Hematopoietic multipotent progenitor cell treated with erythropoietin and hydrocortisone succinate and interleukin-3 and kit ligand, for 8 days (in vitro differentiated cells): Measurements from ENCODE around the gene MRPL23.

ENCODE experiments used
- DNase-seq: peaks from one replicate; pipeline ENCODE4 v3.0.0-alpha.2; 2015

MRPL23 gene

GRCh38 chr11:1998290-1998689 is 51.2 kb downstream of the MRPL23 start:
- no peak for DNase-seq

DNA sequence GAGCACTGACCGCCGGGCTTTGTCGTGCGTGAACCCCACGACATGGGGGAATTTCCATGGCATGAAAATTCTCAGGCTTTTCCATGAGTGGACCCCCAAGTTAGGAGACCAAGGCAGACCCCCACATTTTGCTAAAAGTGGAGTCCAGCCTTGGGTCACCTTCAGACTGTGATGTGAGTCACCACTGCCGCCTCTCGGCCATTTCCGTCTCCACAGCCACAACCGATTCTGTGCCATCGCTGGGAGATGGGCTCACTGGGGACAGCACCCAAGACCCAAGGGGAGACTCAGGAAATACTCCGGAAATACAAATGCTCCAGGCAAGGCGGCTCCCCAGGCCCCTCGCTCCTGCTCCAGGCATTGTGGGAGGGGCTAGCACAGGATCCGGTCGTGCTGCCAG is 51.7 kb downstream of the MRPL23 start:
- DNase-seq = no peak

DNA sequence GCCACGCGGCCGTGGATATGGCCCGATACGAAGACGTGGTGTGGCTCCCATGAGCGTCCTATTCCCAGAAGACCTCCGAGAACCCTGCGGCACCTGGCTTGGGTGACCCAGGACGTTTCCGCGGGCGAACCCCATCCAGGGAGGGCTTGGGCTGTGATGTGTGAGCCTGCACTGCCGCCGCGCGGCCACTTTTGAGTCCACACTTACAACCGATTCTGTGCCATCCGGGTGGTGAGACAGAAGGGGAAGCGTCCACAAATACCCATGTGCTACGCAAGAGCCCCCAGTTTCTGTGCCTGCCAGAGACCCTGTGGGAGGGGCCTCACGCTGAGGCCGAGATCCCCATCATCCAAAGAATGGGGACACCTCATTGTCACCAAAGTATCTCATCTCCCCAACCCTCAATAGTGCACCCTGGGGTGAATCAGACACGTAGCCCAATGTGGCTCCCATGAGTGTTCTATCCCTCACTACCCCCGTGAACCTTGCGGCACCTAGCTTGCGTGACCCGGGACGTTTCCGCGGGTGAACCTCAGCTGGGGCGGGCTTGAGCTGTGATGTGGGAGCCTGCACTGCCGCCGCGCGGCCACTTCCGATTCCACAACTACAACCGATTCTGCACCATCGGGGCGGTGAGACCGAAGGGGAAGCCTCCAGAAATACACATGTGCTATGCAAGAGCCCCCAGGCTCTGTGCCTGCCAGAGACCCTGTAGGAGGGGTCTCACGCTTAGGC is 55.1 kb downstream of the MRPL23 start:
- no peak for DNase-seq

- no peak for DNase-seq
Observed at GRCh38 chr11:2002807-2003206, 55.7 kb downstream of the MRPL23 start.

GRCh38 chr11:2004466-2004865 is 57.3 kb downstream of the MRPL23 start:
- no peak for DNase-seq
